SK-MEL-5 (cell line): ENCODE results near the gene MAGEA9B. TPM values are rescaled to one million over a fixed set of nuclear protein-coding genes. Genes with fewer than 3 reads are reported as not detected.
"Not testable (repeated sequence)": the region's sequence is repeated elsewhere in the genome, so short reads cannot be mapped to it uniquely, and the experiment has no call there.

ENCODE experiments used
- DNase-seq: peaks from one replicate; pipeline ENCODE4 v3.0.0-alpha.2; 2016; ENCODE audit warnings: low read depth, low spot score
- in situ Hi-C: cut with HindIII; loops from 2 replicates; pipeline ENCODE4 v1.10.0; 2016; ENCODE audit warnings: low sequenced_read_pairs, high pct_unique_total_duplicates, low pct_unique_long_range_greater_than_20kb
- polyA plus RNA-seq, 2 experiments: library from polyadenylated mRNA; depleted of rRNA; stranded (reverse); fragments of >200 nt; gene quantifications; 2 replicates each; pipeline ENCODE4 v1.2.3, GENCODE V29; 2015
- total RNA-seq: library from RNA; depleted of rRNA; stranded (reverse); fragments of >200 nt; shearing (Covaris generic); gene quantifications from 2 replicates; pipeline ENCODE4 v1.2.3, GENCODE V29; 2014; rRNA removed

The MAGEA9B gene
- 0.27 TPM in 1 of 2 replicates, not detected in the other for total RNA-seq
- 0.05 and 0.35 TPM in 2 replicates for polyA plus RNA-seq (2015; cell fraction: cytosol; rRNA removed)
- not detected in 2 replicates for polyA plus RNA-seq (2015; cell fraction: nucleus; rRNA removed)

GRCh38 chrX:149587359-149587758 is at the start of gene MAGEA9B:
Gene MAGEA9B, minus strand, starts transcription at chrX:149587459. Its CDS starts 4,280 bp downstream, at chrX:149583179.
- DNase-seq, in situ Hi-C loops: not testable (repeated sequence)

- in situ Hi-C loops, result no loop called here
- no peak for DNase-seq
These were observed 46.3 kb upstream of the MAGEA9B start for GRCh38 chrX:149633511-149633910.

GRCh38 chrX:149631234-149632165 is 44.2 kb upstream of the MAGEA9B start, which contains the start of gene TMEM185A:
Gene TMEM185A, minus strand, starts transcription at chrX:149631792. Its CDS starts 212 bp downstream, at chrX:149631580.
- in situ Hi-C loops, result no loop called here

GRCh38 chrX:149630681-149631233 is 43.5 kb upstream of the MAGEA9B start:
- peak; percentile 28 for DNase-seq
- in situ Hi-C loops, result no loop called here

More at GRCh38 chrX:149631234-149632165, 44.2 kb upstream of the MAGEA9B start, which contains the start of gene TMEM185A:
- peak; percentile 46 for DNase-seq

- no peak for DNase-seq
- in situ Hi-C loops, result no loop called here
These were observed 42.6 kb upstream of the MAGEA9B start for GRCh38 chrX:149629730-149630387.

- no peak for DNase-seq
- in situ Hi-C loops, result no loop called here
These were observed 41.5 kb upstream of the MAGEA9B start for GRCh38 chrX:149628768-149629167.

- no peak for DNase-seq
- in situ Hi-C loops, result no loop called here
These were observed 41.0 kb upstream of the MAGEA9B start for GRCh38 chrX:149628280-149628679.

GRCh38 chrX:149626829-149627228 is 39.6 kb upstream of the MAGEA9B start:
- in situ Hi-C loops, DNase-seq: not testable (repeated sequence)

GRCh38 chrX:149619662-149620061 is 32.4 kb upstream of the MAGEA9B start:
- in situ Hi-C loops, DNase-seq: not testable (repeated sequence)

GRCh38 chrX:149618871-149619270 is 31.6 kb upstream of the MAGEA9B start:
- DNase-seq, result peak; percentile 87
- in situ Hi-C loops, result no loop called here

- in situ Hi-C loops, result no loop called here
- no peak for DNase-seq
These were observed 24.4 kb upstream of the MAGEA9B start for GRCh38 chrX:149611623-149612175.

GRCh38 chrX:149610511-149610910 is 23.3 kb upstream of the MAGEA9B start:
- in situ Hi-C loops, result no loop called here
- DNase-seq, result no peak

- DNase-seq, result no peak
- in situ Hi-C loops, result no loop called here
These were observed 20.4 kb upstream of the MAGEA9B start for GRCh38 chrX:149607699-149608098.

- DNase-seq, in situ Hi-C loops: not testable (repeated sequence)
These were observed 18.1 kb upstream of the MAGEA9B start for GRCh38 chrX:149605248-149605885.

- DNase-seq, in situ Hi-C loops: not testable (repeated sequence)
These were observed 11.3 kb upstream of the MAGEA9B start for GRCh38 chrX:149598603-149599002.

- DNase-seq, in situ Hi-C loops: not testable (repeated sequence)
These were observed 8.7 kb upstream of the MAGEA9B start for GRCh38 chrX:149595943-149596342.

- in situ Hi-C loops, DNase-seq: not testable (repeated sequence)
These were observed 8.0 kb upstream of the MAGEA9B start, which contains the start of gene HSFX2 for GRCh38 chrX:149595214-149595613. Gene HSFX2, minus strand, starts transcription at chrX:149595314. Its CDS starts 614 bp downstream, at chrX:149594700.
